K562 (cell line): ENCODE results near the gene BCL7C. TPM values are rescaled to one million over a fixed set of nuclear protein-coding genes. Genes with fewer than 3 reads are reported as not detected.
A peak's percentile ranks its signal among the peaks of the same experiment; 100 is the strongest.

Source experiments
- BMI1 ChIP-seq: fragments of 150-350 bp; IDR thresholded peaks from 2 replicates; pipeline ENCODE4 v1.6.1; 2014; ENCODE audit warnings: low read length
- CEBPZ ChIP-seq: fragments of 150-350 bp; IDR thresholded peaks from 2 replicates; pipeline ENCODE4 v1.6.1; 2014; ENCODE audit warnings: low read depth, mild to moderate bottlenecking, low read length, borderline replicate concordance
- FIP1L1 ChIP-seq: fragments of 200-400 bp; formaldehyde crosslinking; IDR thresholded peaks from 2 replicates; pipeline ENCODE4 v1.6.1; 2018; ENCODE audit warnings: mild to moderate bottlenecking, low read depth, low read length; ENCODE audit not compliant: poor library complexity, severe bottlenecking
- IFI16 ChIP-seq: fragments of 250-450 bp; sonication (Bioruptor Pico); IDR thresholded peaks from 2 replicates; pipeline ENCODE4 v2.1.2; 2022; ENCODE audit warnings: mild to moderate bottlenecking, inconsistent platforms
- LARP7 ChIP-seq: fragments of 450-650 bp; IDR thresholded peaks from 2 replicates; pipeline ENCODE4 v1.6.1; 2016
- MEIS2 ChIP-seq: fragments of 450-650 bp; IDR thresholded peaks from 2 replicates; pipeline ENCODE4 v1.6.1; 2014; ENCODE audit warnings: mild to moderate bottlenecking; ENCODE audit not compliant: partially characterized antibody
- MTF1 ChIP-seq: fragments of 250-450 bp; sonication (Bioruptor Pico); IDR thresholded peaks from 2 replicates; pipeline ENCODE4 v1.9.0; 2021; ENCODE audit warnings: moderate library complexity, mild to moderate bottlenecking, inconsistent platforms, borderline replicate concordance
- PRMT5 ChIP-seq: sonication (generic); formaldehyde crosslinking; IDR thresholded peaks from 2 replicates; pipeline ENCODE4 v1.5.0; 2020; ENCODE audit warnings: missing genetic modification reagents
- RAD21 ChIP-seq, 2 experiments: fragments of 250-450 bp in 1 of 2; fragments of 450-650 bp in 1 of 2; sonication (Bioruptor Pico) in 1 of 2; formaldehyde crosslinking in 1 of 2; IDR thresholded peaks in 1 of 2; conservative IDR thresholded peaks in 1 of 2; 2 replicates each; pipeline versions ENCODE4 v1.4.0 to v1.8.0; 2020 to 2022; ENCODE audit warnings: mild to moderate bottlenecking in 2 of 2, moderate library complexity in 1 of 2
- SIRT6 ChIP-seq: IDR thresholded peaks from one replicate; pipeline ENCODE4 v1.6.1; 2012; ENCODE audit warnings: low read depth, mild to moderate bottlenecking, control low read depth, inconsistent platforms, low read length, moderate library complexity
- XRCC5 ChIP-seq: fragments of 200-400 bp; formaldehyde crosslinking; IDR thresholded peaks from 2 replicates; pipeline ENCODE4 v1.6.1; 2017; ENCODE audit warnings: low read depth, mild to moderate bottlenecking, low read length
- YY1 ChIP-seq, 3 experiments: IDR thresholded peaks; 2 replicates each; pipeline ENCODE4 v1.6.1; 2011; ENCODE audit warnings: low read length in 2 of 3, mild to moderate bottlenecking in 2 of 3, moderate library complexity in 2 of 3, borderline replicate concordance in 1 of 3, control low read depth in 1 of 3, low read depth in 1 of 3; ENCODE audit not compliant: insufficient read depth in 3 of 3, insufficient replicate concordance in 2 of 3, control insufficient read depth in 1 of 3, insufficient read length in 1 of 3; ENCODE audit errors: extremely low read depth in 1 of 3
- ZNF12 ChIP-seq: sonication (generic); formaldehyde crosslinking; IDR thresholded peaks from 2 replicates; pipeline ENCODE4 v1.4.0; 2020; ENCODE audit warnings: mild to moderate bottlenecking, missing genetic modification reagents
- ZNF134 ChIP-seq: fragments of 250-450 bp; sonication (Bioruptor Pico); conservative IDR thresholded peaks from 2 replicates; pipeline ENCODE4 v1.4.0; 2020
- ZNF395 ChIP-seq: fragments of 200-800 bp; sonication (Bioruptor generic); IDR thresholded peaks from 2 replicates; pipeline ENCODE4 v1.6.1; 2017; ENCODE audit warnings: missing genetic modification characterization, missing compliant biosample characterization
- polyA plus RNA-seq, 8 experiments: library from polyadenylated mRNA; depleted of rRNA in 4 of 8; stranded (reverse) in 5 of 8; unstranded in 3 of 8; fragments of >200 nt; fragmentation: Nextera tagmentation in 2 of 8; fragmentation: Illumina TruSeq in 1 of 8; extraction: Ambion mirVana in 2 of 8; extraction: Trizol in 1 of 8; gene quantifications; 2 replicates each; pipeline versions ENCODE4 v1.2.1 to v1.2.3, GENCODE V29; 2011 to 2014; ENCODE audit warnings: inconsistent platforms in 1 of 8, missing spikeins in 1 of 8
- total RNA-seq, 7 experiments: library from RNA; depleted of rRNA in 6 of 7; stranded (reverse); fragments of >200 nt in 6 of 7; fragmentation: Illumina TruSeq in 2 of 7; extraction: Trizol in 2 of 7; gene quantifications; 2 replicates each; pipeline versions ENCODE4 v1.2.1 to v1.2.3, GENCODE V29; 2011 to 2021; ENCODE audit warnings: low replicate concordance in 1 of 7

BCL7C gene
- total and polyA plus RNA-seq, 9 of the 15 experiments (the other 6 are each of a cell fraction or from before 2014, with no cell fraction given), result 1.7 to 85.8 (median 19.6) TPM

- peak in 1 of 2 experiments; percentile 6; a peak in 1 of 4 replicates for TF ChIP-seq RAD21 (CRISPR knock-in tag; conservative IDR thresholded peaks at IDR 0.05 in 1 of 2, IDR thresholded peaks at IDR 0.05 in 1 of 2)
- no peak for TF ChIP-seq IFI16 (CRISPR knock-in tag)
- TF ChIP-seq XRCC5, result no peak
- TF ChIP-seq ZNF12, result peak; percentile 70
- no peak for TF ChIP-seq PRMT5 (CRISPR knock-in tag)
- no peak for TF ChIP-seq LARP7
- TF ChIP-seq BMI1, result no peak
- TF ChIP-seq MTF1, result no peak
- TF ChIP-seq YY1 (IDR thresholded peaks at IDR 0.05; ENCODE audit: borderline replicate concordance in 1 of 3, control insufficient read depth in 1 of 3, extremely low read depth in 1 of 3, insufficient read depth in 3 of 3, insufficient read length in 1 of 3, insufficient replicate concordance in 2 of 3, low read depth in 1 of 3, low read length in 2 of 3), result peak in 2 of 3 experiments; percentile 45 to 64
- no peak for TF ChIP-seq MEIS2
- TF ChIP-seq ZNF134, result no peak
- no peak for TF ChIP-seq SIRT6
- TF ChIP-seq ZNF395 (CRISPR knock-in tag), result peak; percentile 63; the same call in 1 of the 2 replicates
- TF ChIP-seq FIP1L1, result peak; percentile 78
- no peak for TF ChIP-seq CEBPZ
Observed at GRCh38 chr16:30874821-30875717, 18.8 kb downstream of the BCL7C start (continued).
